ENCODE data around the gene RNF4.
"Not testable (repeated sequence)": the region's sequence is repeated elsewhere in the genome, so short reads cannot be mapped to it uniquely, and the experiment has no call there.

RNF4 gene

GRCh38 chr4:2468456-2469191 lies at the start of gene RNF4:
RNF4 (plus strand) TSS chr4:2469106; CDS start chr4:2490494, 21,388 bp downstream.
- DNase-seq (ENCODE audit: low spot score): peak; percentile 95

GRCh38 chr4:2419814-2420213 lies 49.1 kb upstream of the RNF4 start:
- DNase-seq (ENCODE audit: low spot score): no peak

- DNase-seq (ENCODE audit: low spot score): no peak
These were observed 47.0 kb upstream of the RNF4 start for GRCh38 chr4:2421928-2422327.

- no peak for DNase-seq (ENCODE audit: low spot score)
These were observed 45.8 kb upstream of the RNF4 start for GRCh38 chr4:2423066-2423465.

- no peak for DNase-seq (ENCODE audit: low spot score)
These were observed 45.2 kb upstream of the RNF4 start for GRCh38 chr4:2423695-2424094.

- no peak for DNase-seq (ENCODE audit: low spot score)
These were observed 44.3 kb upstream of the RNF4 start for GRCh38 chr4:2424581-2424980.

- no peak for DNase-seq (ENCODE audit: low spot score)
These were observed 43.4 kb upstream of the RNF4 start for GRCh38 chr4:2425386-2426068.

GRCh38 chr4:2426069-2426397 lies 42.9 kb upstream of the RNF4 start:
- no peak for DNase-seq (ENCODE audit: low spot score)

GRCh38 chr4:2426711-2427275 lies 42.1 kb upstream of the RNF4 start:
- no peak for DNase-seq (ENCODE audit: low spot score)

GRCh38 chr4:2427383-2428334 lies 41.2 kb upstream of the RNF4 start:
- DNase-seq (ENCODE audit: low spot score): no peak

GRCh38 chr4:2428496-2429213 lies 40.3 kb upstream of the RNF4 start:
- DNase-seq (ENCODE audit: low spot score): no peak

GRCh38 chr4:2429945-2430757 lies 38.8 kb upstream of the RNF4 start:
- not testable (repeated sequence) for DNase-seq (ENCODE audit: low spot score)

GRCh38 chr4:2432004-2432403 lies 36.9 kb upstream of the RNF4 start:
- no peak for DNase-seq (ENCODE audit: low spot score)

GRCh38 chr4:2432991-2433530 lies 35.8 kb upstream of the RNF4 start:
- no peak for DNase-seq (ENCODE audit: low spot score)

- no peak for DNase-seq (ENCODE audit: low spot score)
These were observed 35.1 kb upstream of the RNF4 start for GRCh38 chr4:2433609-2434350.

GRCh38 chr4:2434420-2434819 lies 34.5 kb upstream of the RNF4 start:
- DNase-seq (ENCODE audit: low spot score): no peak

GRCh38 chr4:2436301-2436700 lies 32.6 kb upstream of the RNF4 start:
- DNase-seq (ENCODE audit: low spot score): no peak

- no peak for DNase-seq (ENCODE audit: low spot score)
These were observed 32.0 kb upstream of the RNF4 start for GRCh38 chr4:2436761-2437474.
